NCI-H1105 (cell line): Measurements from ENCODE around the gene EPHB2.

Source experiments
- DNase-seq: peaks from one replicate; lab custom pipeline; 2025; lab: John Stamatoyannopoulos, UW

Gene EPHB2

DNA sequence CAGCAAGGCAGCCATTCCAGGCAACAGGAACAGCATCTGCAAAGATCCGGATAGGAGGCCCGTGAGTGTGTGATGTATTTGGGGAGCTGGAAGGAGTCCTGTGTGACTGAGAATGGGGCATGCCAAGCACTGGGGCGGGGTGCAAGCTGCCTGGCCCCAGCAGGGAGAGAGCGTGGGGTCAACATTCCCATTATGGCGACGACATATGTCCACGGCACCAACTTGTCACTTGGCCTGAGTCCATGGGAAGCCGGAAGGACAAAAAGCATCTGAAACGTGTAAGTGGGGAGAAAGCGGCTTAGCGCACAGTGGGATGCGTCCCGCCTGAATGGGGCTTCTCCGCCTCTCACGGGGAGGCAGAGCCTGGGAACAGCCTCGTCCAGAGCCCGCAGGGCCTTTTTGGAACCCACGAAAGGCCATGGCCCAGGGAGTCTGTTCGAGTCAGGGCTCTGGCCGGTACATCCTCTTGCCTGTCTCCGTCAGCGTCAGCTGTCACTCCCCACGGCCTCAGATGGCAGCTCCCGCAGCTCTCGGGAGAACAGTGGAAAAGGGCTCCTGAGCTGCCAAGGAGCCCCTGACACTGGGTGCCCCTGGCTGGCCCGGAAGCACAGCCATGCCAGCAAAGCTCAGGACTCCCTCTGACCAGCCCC lies 12.4 kb downstream of the EPHB2 start:
- no peak for DNase-seq

DNA sequence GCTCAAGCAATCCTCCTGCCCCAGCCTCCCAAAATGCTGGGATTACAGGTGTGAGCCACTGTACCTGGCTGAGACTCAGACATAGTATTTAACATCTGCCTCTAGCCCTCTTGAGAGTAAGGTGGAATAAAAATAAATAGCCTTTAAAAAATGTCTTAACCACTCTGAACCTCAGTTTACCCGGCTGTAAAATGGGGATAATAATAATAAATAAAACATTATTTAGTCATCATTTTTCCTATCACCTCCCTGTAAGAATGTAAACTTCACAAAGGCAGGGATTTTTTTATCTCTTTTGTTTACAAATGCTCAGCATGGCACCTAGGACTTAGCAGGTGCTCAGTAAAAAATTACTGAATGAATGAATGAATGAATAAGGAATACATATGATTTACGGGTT lies 17.2 kb downstream of the EPHB2 start:
- no peak for DNase-seq

- DNase-seq = no peak
These were observed 18.2 kb downstream of the EPHB2 start for GRCh38 chr1:22728751-22729399.

GRCh38 chr1:22729400-22729773 lies 18.7 kb downstream of the EPHB2 start:
- no peak for DNase-seq

- no peak for DNase-seq
These were observed 19.3 kb downstream of the EPHB2 start for GRCh38 chr1:22729912-22730311.

DNA sequence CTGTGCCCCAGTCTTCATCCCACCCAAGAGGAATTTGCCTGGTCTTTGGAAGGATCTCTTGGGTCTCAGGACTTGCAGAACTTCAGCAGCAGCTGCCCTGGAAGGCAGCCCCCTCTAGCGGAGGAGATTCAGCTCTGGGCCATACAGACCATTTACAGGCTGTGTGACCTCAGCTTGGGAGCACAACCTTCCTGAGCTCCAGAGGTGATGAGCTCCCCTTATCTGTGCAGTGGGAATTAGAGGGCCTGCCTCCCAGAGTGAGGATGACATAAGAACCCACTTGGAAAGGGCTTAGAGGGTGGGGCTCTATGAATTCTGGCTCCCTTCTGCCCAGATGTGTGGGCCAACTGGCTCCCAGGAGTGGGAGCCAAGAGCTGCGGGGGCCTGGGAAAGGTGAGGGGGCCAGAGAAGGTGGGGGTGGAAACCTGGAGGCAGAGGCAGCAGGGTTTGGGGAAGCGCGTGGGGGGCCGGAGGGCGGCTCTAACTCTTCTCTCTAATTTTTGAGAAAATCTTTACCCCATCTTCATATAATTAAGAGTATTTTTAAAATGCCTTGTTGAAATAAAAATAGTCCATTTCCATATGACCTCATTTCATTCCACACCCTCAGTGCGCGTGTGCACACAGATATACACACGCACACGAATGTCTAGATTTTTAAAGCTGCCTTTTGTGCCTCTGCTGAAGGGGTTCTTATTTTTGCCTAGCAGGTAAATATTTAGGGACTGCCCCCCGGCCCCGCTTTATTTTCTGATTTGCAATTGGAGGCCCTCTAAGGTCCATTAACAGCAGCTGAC lies 21.5 kb downstream of the EPHB2 start:
- DNase-seq = no peak

DNA sequence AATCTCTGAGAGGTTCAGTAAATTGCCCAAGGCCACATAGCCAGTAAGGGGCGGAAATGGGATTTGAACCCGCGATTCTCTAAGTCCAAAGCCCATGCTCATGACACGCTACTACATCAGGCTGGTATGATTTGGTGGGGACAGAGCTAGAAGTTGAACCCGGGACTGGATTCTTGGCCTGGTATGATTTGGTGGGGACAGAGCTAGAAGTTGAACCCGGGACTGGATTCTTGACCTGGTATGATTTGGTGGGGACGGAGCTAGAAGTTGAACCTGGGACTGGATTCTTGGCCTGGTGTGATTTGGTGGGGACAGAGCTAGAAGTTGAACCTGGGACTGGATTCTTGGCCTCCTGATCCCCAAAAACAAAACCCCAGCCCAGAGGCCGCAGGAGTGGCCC lies 23.0 kb downstream of the EPHB2 start:
- no peak for DNase-seq

GRCh38 chr1:22736501-22737080 lies 26.0 kb downstream of the EPHB2 start:
- DNase-seq = no peak

DNA sequence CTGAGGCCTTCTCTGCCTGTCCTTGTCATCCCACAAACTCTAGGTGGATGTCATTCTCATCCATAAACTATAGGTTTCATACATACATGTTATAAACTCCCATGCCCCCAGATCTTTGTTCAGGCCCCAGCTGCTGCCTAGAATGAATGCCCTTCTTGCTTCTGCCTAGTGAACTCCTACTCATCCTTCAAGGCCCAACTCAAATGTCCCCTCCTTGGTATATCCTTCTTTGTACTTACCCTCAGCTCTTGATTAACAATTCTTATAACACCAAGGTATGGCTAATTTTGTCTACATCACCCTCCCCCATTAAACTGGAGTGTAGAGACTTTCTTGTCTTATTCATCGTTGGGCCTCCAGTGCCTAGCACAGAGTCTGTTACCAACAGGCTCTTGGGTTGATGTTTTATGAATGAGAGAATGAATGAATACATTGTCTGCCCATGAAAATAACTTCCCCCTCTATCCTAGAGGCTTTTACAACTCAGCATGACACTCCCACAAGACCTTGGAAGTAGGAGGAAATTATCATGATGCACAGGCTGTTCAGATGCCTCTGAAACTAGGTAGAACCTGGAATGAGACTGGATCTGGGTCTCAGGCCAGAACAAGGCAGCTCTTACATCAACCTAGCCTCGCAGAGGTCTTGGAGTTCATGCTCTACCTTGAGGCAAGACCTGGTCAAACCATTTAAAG lies 26.9 kb downstream of the EPHB2 start:
- DNase-seq = no peak

GRCh38 chr1:22738069-22738435 lies 27.4 kb downstream of the EPHB2 start:
- DNase-seq = no peak

GRCh38 chr1:22738522-22738921 lies 27.9 kb downstream of the EPHB2 start:
- no peak for DNase-seq

GRCh38 chr1:22739648-22740385 lies 29.2 kb downstream of the EPHB2 start:
- no peak for DNase-seq

DNA sequence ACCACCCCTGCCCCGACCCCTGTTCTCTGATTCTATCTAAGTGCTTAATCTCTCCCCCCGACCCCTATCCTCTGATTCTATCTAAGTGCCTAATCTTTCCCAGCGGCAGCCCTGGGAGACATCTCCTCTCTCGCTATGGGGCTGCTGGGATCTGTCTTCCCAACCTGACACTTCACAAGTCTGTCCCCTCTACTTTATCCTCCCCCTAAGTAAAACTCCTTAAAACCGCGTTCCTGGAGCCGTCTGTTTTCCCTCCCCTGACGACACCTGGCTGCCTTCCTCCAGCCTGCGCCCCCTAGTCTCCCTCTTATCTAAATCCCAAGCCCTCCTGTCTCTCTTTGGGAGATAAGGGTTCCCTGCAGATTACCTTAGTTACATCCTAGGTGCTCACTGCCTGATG lies 30.5 kb downstream of the EPHB2 start:
- DNase-seq = no peak

- no peak for DNase-seq
These were observed 35.3 kb downstream of the EPHB2 start for GRCh38 chr1:22745669-22746585.

DNA sequence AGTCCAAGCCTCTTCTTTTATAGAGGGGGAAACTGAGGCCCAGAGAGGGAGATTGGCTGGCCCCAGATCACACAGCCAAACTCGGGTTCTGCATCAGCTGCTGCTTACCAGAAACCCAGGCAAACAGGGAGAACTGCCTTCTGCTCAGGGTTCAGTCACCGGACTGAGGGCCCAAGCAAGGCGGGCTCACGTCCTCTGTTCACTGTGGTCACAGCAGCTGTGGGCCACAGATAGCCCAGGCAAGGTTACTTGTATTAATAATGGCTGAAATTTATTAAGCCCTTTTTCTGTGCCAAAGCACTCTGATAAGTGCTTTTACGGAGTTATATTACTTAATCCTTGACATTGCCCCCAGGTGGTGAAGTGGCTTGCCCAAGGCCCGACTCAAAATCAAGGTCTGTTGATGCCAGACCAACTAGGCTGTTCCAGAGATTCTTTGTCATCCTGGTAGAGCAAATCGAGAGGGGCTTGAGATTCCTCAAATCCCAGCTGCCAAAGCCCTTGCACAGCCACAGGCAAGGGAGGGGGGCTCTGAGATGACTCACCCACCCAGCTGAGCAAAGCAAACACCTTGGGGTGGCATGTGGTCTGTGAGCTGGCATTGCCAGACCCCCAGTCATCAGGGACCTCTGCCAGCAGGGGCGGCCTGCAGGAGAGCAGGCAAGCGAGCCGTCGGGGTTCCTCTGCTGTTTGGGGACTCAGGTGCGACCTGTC lies 36.5 kb downstream of the EPHB2 start:
- no peak for DNase-seq

GRCh38 chr1:22747735-22748073 lies 37.1 kb downstream of the EPHB2 start:
- no peak for DNase-seq

- no peak for DNase-seq
These were observed 38.9 kb downstream of the EPHB2 start for GRCh38 chr1:22749503-22749902.

- no peak for DNase-seq
These were observed 39.5 kb downstream of the EPHB2 start for GRCh38 chr1:22749919-22750684.

DNA sequence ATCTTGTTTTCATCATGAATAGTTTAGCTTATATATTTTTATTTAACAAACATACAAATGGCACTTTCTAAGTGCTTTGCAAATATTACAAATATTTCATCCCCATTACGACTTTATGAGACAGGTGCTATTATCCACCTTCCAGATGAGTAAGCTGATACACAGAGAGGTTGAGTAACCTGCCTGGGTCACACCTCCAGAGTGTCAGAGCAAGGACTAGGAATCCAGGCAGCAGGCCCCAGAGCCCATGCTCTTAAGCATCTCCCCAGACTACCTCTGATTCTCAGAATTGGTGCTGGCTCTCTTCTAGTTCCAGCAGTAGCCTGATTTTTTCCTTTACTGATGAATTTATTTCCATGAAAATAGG lies 40.0 kb downstream of the EPHB2 start:
- DNase-seq = no peak
